Mucosa of stomach (tissue), 1 donor: ENCODE measurements around the gene ARCN1.
A peak's percentile ranks its signal among the peaks of the same experiment; 100 is the strongest.

ENCODE experiments used
- H3K27me3 ChIP-seq: one replicate; pipeline ENCODE4 v1.7.0; 2013; ENCODE audit warnings: mild to moderate bottlenecking, low read length; ENCODE audit not compliant: control insufficient read depth, insufficient read depth
- H3K36me3 ChIP-seq: one replicate; pipeline ENCODE4 v1.7.0; 2013; ENCODE audit warnings: low read length; ENCODE audit not compliant: control insufficient read depth, insufficient read depth
- H3K4me1 ChIP-seq: one replicate; pipeline ENCODE4 v1.7.0; 2013; ENCODE audit warnings: mild to moderate bottlenecking, low read length; ENCODE audit not compliant: control insufficient read depth, insufficient read depth
- H3K4me3 ChIP-seq: one replicate; pipeline ENCODE4 v1.7.0; 2013; ENCODE audit warnings: low read length
- H3K9ac ChIP-seq: one replicate; pipeline ENCODE4 v1.7.0; 2013; ENCODE audit warnings: mild to moderate bottlenecking, low read length, moderate library complexity
- H3K9me3 ChIP-seq: one replicate; pipeline ENCODE4 v1.7.0; 2013; ENCODE audit warnings: mild to moderate bottlenecking, low read length, moderate library complexity; ENCODE audit not compliant: control insufficient read depth
- donor health status: Pancreatic carcinoma.

Gene ARCN1

DNA sequence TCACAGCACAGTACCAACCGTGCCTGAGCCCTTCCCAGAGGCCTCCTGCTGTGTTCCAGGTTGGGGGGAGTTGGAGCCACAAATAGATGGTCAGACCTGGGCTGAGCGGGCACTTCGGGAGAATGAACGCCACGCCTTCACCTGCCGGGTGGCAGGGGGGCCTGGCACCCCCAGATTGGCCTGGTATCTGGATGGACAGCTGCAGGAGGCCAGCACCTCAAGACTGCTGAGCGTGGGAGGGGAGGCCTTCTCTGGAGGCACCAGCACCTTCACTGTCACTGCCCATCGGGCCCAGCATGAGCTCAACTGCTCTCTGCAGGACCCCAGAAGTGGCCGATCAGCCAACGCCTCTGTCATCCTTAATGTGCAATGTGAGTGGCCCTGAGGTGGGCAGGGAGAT, 40.1 kb upstream of the ARCN1 start:
- Histone ChIP-seq H3K9ac (peak overlapping the region; percentile 63), H3K4me3 (no peak overlapping the region), H3K9me3 (no peaks in the 10 kb centered on the region), H3K36me3 (no peaks in the 10 kb centered on the region), H3K4me1 (peaks cover 14% of the 10 kb centered on the region), H3K27me3 (no peaks in the 10 kb centered on the region)

- no peaks in the 10 kb centered on the region for H3K27me3 ChIP-seq
- no peaks in the 10 kb centered on the region for H3K36me3 ChIP-seq
- peaks cover 14% of the 10 kb centered on the region for H3K4me1 ChIP-seq
- no peak overlapping the region for H3K9ac ChIP-seq
- H3K4me3 ChIP-seq, result no peak overlapping the region
- no peaks in the 10 kb centered on the region for H3K9me3 ChIP-seq
Measured at GRCh38 chr11:118532852-118533768, 39.1 kb upstream of the ARCN1 start.

DNA sequence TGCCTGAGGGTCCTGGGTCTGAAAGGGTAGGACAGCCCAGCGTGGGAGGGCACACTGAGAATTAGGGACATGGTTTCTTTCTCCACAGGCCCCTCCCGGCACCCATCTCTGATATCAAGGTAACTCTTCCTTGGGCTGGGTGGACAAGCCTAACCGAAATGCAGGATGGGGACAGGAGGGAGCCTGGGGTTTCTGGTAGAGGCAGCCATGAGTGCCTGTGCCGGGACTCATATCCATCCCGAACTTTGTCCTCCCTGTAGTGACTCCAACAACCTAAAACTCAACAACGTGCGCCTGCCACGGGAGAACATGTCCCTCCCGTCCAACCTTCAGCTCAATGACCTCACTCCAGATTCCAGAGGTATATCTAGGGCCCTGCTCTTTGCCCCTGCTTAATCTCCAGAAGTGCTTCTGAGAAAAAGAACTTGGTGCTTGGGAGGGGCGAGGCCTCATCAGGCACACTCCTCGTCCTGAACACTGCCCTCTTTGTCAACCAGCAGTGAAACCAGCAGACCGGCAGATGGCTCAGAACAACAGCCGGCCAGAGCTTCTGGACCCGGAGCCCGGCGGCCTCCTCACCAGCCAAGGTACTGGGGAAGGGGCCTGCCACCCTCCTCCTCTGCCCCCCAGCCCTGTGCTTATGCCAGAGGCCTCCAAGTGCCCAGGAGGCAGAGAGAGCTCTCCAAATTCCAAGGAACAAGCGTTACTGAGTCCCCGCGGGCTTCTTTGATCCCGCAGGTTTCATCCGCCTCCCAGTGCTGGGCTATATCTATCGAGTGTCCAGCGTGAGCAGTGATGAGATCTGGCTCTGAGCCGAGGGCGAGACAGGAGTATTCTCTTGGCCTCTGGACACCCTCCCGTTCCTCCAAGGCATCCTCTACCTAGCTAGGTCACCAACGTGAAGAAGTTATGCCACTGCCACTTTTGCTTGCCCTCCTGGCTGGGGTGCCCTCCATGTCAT, 38.2 kb upstream of the ARCN1 start:
- no peaks in the 10 kb centered on the region for H3K36me3 ChIP-seq
- H3K27me3 ChIP-seq, result no peaks in the 10 kb centered on the region
- peaks cover 14% of the 10 kb centered on the region for H3K4me1 ChIP-seq
- no peaks in the 10 kb centered on the region for H3K9me3 ChIP-seq
- H3K9ac ChIP-seq, result no peak overlapping the region
- H3K4me3 ChIP-seq, result no peak overlapping the region

DNA sequence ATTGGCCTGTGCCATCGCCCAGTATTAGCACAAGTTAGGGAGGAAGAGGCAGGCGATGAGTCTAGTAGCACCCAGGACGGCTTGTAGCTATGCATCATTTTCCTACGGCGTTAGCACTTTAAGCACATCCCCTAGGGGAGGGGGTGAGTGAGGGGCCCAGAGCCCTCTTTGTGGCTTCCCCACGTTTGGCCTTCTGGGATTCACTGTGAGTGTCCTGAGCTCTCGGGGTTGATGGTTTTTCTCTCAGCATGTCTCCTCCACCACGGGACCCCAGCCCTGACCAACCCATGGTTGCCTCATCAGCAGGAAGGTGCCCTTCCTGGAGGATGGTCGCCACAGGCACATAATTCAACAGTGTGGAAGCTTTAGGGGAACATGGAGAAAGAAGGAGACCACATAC, 36.9 kb upstream of the ARCN1 start:
- H3K4me3 ChIP-seq, result no peak overlapping the region
- H3K27me3 ChIP-seq, result no peaks in the 10 kb centered on the region
- H3K36me3 ChIP-seq, result no peaks in the 10 kb centered on the region
- no peak overlapping the region for H3K9ac ChIP-seq
- H3K9me3 ChIP-seq, result no peaks in the 10 kb centered on the region
- peaks cover 14% of the 10 kb centered on the region for H3K4me1 ChIP-seq

DNA sequence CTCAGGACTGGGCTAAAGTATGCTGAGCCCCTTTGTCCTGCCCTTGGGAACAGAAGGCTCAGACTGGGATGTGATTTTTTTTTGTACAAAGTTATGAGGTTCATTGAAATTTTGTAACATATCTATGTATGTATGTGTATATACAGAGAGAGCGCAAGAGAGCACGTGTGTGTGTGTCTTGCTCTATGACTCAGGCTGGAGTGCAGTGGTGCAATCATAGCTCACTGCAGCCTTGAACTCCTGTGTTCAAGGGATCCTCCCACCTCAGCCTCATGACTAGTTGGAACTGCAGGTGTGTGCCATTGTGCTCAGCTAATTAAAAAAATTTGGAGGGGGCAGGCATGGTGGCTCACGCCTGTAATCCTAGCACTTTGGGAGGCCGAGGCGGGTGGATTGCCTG, 35.5 kb upstream of the ARCN1 start:
- no peak overlapping the region for H3K9ac ChIP-seq
- no peaks in the 10 kb centered on the region for H3K36me3 ChIP-seq
- H3K4me3 ChIP-seq, result no peak overlapping the region
- H3K27me3 ChIP-seq, result no peaks in the 10 kb centered on the region
- no peaks in the 10 kb centered on the region for H3K9me3 ChIP-seq
- H3K4me1 ChIP-seq, result peaks cover 8% of the 10 kb centered on the region

DNA sequence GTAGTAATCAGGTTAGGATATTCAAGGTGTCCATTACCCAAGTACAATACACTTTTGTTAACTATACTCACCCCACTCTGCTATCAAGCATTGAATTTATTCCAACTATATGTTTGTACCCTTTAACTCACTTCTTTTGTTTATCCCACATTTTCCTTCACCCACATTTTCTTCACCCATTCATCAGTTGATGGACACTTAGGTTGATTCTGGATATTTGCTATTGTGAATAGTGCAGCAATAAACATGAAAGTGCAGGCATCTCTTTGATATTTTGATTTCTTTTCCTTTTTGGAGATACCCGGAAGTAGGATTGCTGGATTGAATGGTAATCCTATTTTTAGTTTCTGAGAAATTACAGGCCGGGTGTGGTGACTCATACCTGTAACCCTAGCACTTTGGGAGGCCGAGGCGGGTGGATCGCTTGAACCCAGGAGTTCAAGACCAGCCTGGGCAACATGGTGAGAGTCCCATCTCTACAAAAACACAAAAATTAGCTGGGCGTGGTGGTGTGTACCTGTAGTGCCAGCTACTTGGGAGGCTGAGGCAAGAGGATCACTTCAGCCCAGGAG, 34.7 kb upstream of the ARCN1 start:
- Histone ChIP-seq H3K9me3 (no peaks in the 10 kb centered on the region), H3K36me3 (no peaks in the 10 kb centered on the region), H3K4me1 (peaks cover 4% of the 10 kb centered on the region), H3K27me3 (no peaks in the 10 kb centered on the region), H3K9ac (no peak overlapping the region), H3K4me3 (no peak overlapping the region)

DNA sequence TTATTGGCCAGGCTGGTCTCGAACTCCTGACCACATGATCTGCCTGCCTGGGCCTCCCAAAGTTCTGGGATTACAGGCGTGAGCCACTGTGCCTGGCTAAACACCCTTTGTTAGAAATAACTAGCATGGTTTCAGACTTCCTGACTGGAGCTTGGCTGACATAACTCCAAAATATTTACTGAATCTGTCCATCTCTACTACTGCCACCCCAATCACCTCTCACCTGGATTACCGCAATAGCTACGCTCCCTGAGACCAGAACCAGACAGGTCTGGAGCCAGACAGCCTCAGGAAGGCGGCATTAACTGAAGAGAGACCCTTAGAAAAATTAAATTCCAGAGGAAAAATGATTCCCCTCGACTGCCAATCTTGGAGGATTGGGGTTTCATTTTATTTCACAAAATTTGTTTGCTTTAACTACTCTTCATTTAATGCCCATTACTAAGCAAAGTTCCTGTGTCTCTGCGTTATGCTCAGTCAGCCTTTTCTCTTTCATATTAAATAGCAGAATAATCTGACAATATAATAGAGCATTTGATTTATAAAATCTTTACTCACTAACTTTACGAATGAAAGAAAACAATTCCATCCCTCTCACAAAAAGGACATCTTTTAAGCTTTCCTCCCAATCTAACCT, 28.1 kb upstream of the ARCN1 start:
- Histone ChIP-seq H3K4me3 (no peak overlapping the region), H3K9me3 (no peaks in the 10 kb centered on the region), H3K36me3 (no peaks in the 10 kb centered on the region), H3K27me3 (no peaks in the 10 kb centered on the region), H3K9ac (no peak overlapping the region), H3K4me1 (no peaks in the 10 kb centered on the region)

GRCh38 chr11:118544647-118545010, 27.6 kb upstream of the ARCN1 start:
- H3K36me3 ChIP-seq, result no peaks in the 10 kb centered on the region
- H3K9me3 ChIP-seq, result no peaks in the 10 kb centered on the region
- no peaks in the 10 kb centered on the region for H3K27me3 ChIP-seq
- H3K9ac ChIP-seq, result no peak overlapping the region
- H3K4me3 ChIP-seq, result no peak overlapping the region
- no peaks in the 10 kb centered on the region for H3K4me1 ChIP-seq

GRCh38 chr11:118545533-118545932, 26.7 kb upstream of the ARCN1 start:
- Histone ChIP-seq H3K36me3 (no peaks in the 10 kb centered on the region), H3K9ac (no peak overlapping the region), H3K27me3 (no peaks in the 10 kb centered on the region), H3K4me1 (no peaks in the 10 kb centered on the region), H3K9me3 (no peaks in the 10 kb centered on the region), H3K4me3 (no peak overlapping the region)

DNA sequence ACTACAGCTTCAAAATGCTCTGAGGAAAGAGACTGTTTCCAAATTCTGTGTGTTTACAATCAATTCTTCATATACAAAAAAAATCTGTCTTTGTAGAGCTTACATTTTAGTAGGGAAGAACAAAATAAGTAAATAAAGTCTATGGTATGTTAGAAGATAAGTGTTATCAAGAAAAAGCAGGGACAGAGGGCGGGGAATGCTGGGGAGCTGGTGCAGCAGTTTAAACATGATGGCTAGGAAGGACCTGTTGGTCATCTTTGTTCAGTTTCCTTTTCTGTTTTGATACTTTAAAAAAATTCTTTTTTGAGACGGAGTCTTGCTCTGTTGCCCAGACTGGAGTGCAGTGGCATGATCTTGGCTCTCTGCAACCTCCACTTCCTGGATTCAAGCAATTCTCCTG, 25.1 kb upstream of the ARCN1 start:
- H3K4me1 ChIP-seq, result no peaks in the 10 kb centered on the region
- H3K27me3 ChIP-seq, result no peaks in the 10 kb centered on the region
- no peak overlapping the region for H3K9ac ChIP-seq
- H3K4me3 ChIP-seq, result no peak overlapping the region
- no peaks in the 10 kb centered on the region for H3K36me3 ChIP-seq
- H3K9me3 ChIP-seq, result no peaks in the 10 kb centered on the region

DNA sequence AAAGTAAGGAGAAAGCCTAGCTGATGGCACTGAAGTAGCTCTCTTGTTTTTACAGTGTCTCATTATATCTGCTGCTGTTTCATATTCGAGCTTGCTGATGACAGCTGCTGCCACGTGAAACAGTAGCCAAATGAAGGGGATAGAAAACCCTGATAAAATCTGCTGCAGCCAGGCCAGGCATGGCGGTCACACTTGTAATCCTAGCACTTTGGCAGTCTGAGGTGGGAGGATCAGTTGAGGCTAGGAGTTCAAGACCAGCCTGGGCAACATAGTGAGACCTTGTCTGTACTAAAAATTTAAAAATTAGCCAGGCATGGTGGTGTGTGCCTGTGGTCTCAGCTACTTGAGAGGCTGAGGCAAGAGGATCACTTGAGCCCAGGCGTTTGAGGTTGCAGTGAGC, 19.9 kb upstream of the ARCN1 start:
- Histone ChIP-seq H3K4me3 (no peak overlapping the region), H3K9me3 (no peaks in the 10 kb centered on the region), H3K27me3 (no peaks in the 10 kb centered on the region), H3K4me1 (no peaks in the 10 kb centered on the region), H3K36me3 (no peaks in the 10 kb centered on the region), H3K9ac (no peak overlapping the region)
